HT-29 (cell line): Measurements from ENCODE around the gene TMEM240. TPM values are rescaled to one million over a fixed set of nuclear protein-coding genes. Genes with fewer than 3 reads are reported as not detected.
"Not testable (repeated sequence)": the region's sequence is repeated elsewhere in the genome, so short reads cannot be mapped to it uniquely, and the experiment has no call there.

Experiments
- DNase-seq: peaks from one replicate; pipeline ENCODE4 v3.0.0-alpha.2; 2015; ENCODE audit warnings: low spot score
- total RNA-seq: library from RNA; depleted of rRNA; stranded (reverse); fragments of >200 nt; shearing (Covaris generic); gene quantifications from 2 replicates; pipeline ENCODE4 v1.2.3, GENCODE V29; 2014

Gene TMEM240
- total RNA-seq, 1 experiment from 2014 or later, result 2.4 TPM

- DNase-seq, result no peak
Observed at GRCh38 chr1:1540818-1541628, 599 bp upstream of the TMEM240 start.

GRCh38 chr1:1539310-1540089 is 924 bp downstream of the TMEM240 start:
- no peak for DNase-seq

DNA sequence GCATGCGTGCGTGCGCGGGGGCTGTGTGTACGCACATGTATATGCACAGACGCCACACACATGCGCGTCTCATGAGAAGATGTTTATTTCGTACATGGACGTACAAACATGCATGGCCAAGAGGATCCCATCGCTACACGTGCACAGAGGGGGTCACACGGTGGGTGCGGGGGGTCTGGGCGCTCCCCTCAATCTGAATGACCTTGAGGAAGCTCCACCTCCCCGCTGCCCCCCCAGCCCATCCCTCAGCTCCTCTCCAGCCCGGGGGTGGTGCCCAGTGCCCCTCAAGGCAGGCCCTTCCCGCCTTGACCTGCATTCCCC is 1.5 kb downstream of the TMEM240 start:
- DNase-seq, result no peak

DNA sequence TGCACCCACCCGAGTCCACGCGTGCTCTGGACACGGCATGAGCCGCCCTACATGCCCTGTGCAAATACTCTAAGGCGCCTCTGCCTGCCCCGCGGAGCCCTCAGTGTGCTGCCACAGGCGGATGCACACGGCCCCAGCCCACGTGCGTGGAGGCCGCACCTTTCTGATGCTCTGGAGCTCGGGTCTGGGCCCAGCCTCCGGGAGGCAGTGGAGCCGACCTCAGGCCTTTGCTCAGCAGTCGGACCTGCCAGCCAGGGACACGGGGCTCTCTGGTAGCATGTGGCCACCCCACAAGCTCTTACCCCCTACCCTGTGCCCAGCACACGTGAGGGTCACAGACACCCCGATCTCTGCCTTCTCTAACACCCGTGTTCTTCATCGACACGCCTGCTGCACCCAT is 2.1 kb downstream of the TMEM240 start:
- DNase-seq, result no peak

GRCh38 chr1:1537626-1538250 is 2.7 kb downstream of the TMEM240 start:
- DNase-seq, result no peak

- no peak for DNase-seq
Observed at GRCh38 chr1:1536938-1537546, 3.4 kb downstream of the TMEM240 start.

GRCh38 chr1:1536019-1536937 is 4.1 kb downstream of the TMEM240 start:
- DNase-seq, result no peak

DNA sequence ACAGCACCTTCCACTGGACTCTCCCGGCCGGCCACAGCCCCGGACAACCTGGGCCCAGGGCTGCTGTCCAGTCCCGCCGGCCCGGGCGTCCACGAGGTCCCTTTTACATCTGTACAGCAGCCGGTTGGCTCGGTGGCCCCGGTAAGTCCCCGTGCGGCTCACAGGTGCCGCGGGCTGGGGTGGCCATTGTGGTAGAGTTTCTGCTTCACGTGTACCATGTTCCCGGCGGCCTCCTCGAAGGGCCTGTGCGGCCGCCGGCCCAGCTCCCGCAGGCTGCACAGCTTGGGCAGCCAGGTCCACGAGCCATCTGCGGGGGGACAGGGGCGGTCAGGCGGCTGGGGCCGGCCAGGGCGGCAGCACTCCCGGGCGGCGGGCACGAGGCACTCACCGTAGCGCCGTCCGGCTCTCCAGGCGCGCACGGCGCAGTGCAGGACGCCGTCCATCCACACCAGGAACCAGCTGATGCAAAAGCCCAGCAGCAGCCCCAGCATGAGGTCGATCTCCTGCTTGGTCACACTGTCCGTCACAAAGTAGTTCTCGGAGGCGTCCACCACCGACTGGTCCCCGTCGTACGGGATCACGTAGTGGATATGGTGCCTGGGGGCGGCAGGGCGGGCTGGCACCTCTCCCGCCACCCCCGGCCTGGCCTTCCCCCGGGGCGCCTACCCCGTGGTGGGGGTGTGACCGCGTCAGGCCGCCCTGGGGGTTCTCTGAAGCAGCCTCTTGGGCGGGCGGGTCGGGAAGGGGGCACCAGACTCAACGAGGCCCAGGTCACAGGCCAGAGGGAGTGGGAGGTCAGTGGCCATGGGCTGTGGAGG is 5.0 kb downstream of the TMEM240 start:
- no peak for DNase-seq

DNA sequence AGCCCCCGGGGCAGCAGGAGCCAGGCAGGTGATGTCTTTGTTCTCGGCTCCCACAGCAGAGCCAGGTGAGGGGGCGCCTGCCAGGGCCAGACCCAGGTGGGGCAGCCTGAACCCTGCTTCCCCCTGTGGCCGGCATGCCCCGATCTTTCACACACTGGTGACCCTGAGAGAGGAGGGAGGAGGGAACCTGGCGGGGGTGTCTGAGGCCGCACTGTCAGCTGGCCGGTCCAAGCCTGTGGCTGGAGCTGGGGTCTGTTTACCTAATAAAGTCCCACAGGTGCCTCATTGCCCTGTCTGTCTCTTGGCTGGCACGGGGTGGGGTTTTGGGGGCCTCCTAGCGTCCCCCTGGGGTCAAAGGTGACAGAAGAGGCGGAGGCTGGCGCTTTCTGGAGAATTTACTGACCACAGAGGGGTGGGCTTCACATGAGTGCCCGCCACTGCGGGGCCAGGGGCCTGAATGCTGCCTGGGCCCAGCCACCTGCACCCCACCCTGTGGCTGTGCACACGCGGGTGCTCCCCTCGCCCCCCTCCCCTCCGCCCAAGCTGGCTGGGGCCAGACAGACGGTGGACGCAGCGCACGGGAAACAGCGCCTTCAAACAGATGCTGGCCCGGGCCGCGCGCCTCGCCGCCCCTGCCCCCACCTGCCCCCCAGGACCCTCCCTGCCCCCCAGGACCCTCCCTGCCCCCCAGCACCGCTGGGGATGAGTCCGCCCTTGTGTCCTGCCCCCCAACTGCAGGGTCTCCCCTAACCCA is 5.8 kb downstream of the TMEM240 start:
- DNase-seq, result no peak

DNA sequence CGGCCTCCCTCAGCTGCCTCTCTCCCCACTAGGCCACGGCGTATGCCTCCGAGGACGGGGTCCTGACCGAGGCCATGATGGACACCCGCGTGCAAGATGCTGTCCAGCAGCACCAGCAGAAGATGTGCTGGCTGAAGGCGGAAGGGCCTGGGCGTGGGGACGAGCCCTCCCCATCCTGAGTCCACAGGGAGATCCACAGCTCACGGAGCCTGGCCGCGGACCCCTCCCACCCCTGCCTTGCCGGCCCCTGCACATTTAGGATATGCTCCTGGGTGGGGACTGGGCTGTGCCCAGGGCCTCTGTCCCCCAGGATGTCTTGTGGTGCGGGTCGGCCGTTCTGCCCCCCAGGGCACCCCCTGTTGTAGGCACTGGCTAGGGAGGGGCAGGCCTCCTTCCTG is 6.5 kb downstream of the TMEM240 start:
- not testable (repeated sequence) for DNase-seq

- DNase-seq, result not testable (repeated sequence)
Observed at GRCh38 chr1:1533176-1533893, 7.1 kb downstream of the TMEM240 start.

- no peak for DNase-seq
Observed at GRCh38 chr1:1531947-1532346, 8.5 kb downstream of the TMEM240 start.

- DNase-seq, result no peak
Observed at GRCh38 chr1:1529936-1530335, 10.5 kb downstream of the TMEM240 start.

- DNase-seq, result no peak
Observed at GRCh38 chr1:1529321-1529720, 11.1 kb downstream of the TMEM240 start.

GRCh38 chr1:1528301-1529267 is 11.8 kb downstream of the TMEM240 start:
- no peak for DNase-seq

DNA sequence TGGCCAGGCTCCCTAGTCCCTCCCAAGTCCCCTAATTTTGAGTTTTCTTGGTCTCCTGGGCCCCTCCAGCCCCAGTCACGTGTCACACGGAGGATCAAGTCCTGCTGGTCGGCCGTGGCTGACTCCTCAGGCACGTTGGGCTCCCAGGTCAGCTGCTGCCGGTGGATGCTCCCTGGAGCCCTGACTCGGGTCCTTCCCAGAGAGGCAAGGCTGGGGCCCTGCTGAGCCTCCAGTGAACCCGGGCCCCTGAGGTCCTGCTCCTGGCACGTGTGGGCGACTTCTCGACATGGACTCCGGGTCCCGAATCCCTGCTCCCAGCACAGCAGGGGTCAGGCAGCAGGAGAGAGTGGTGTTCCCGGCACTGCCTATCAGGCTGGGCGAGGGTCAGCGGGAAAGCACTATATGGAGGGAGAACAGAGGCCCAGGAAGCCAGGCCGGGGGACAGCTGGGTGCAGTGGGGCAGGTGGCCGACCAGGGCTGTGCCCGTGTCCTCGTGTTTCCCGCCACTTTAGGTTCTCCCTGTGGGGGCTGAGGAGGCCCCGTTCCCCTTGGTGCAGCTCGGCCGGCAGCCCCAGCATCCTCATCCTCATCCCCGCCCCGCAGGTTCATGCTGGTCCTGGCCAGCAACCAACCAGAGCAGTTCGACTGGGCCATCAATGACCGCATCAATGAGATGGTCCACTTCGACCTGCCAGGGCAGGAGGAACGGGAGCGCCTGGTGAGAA is 13.2 kb downstream of the TMEM240 start:
- no peak for DNase-seq

DNA sequence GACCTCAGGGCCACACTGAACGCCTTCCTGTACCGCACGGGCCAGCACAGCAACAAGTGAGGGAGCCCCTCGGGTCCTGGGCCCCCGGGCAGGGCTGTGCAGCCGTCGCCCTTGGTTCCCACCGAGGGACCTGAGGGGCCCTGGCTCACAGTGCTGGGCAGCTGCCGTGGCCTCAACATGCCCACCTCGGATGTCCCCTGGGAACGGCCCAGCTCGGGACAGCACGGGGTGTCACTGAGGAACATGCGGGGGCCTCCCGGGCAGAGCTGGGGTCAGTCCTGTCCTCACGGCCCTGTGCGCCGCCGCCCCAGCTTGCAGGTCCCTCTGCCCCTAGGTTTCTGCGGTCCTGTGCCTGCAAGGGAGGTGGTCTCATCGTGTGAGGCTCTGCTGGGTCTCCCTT is 13.9 kb downstream of the TMEM240 start:
- not testable (repeated sequence) for DNase-seq
